B cell (primary cell): Measurements from ENCODE around the gene BMP5. TPM values are rescaled to one million over a fixed set of nuclear protein-coding genes. Genes with fewer than 3 reads are reported as not detected.

Experiments used
- ATAC-seq: fragments of 200-7000 bp; cut with Tn5 transposase; one replicate; pipeline ENCODE4 v1.10.0; 2021; ENCODE audit warnings: low read depth, mild to moderate bottlenecking, moderate number of reproducible peaks, moderate library complexity
- CTCF ChIA-PET: fragments of 350-600 bp; sonication (Branson Sonifier 250); formaldehyde crosslinking; loops from one replicate; lab custom pipeline; 2021; ENCODE audit warnings: antibody characterized with exemption, inconsistent platforms; lab: Charles Lee
- POLR2A ChIA-PET: fragments of 350-600 bp; sonication (Branson Sonifier 250); formaldehyde crosslinking; loops from one replicate; lab custom pipeline; 2021; ENCODE audit warnings: antibody characterized with exemption; lab: Charles Lee
- DNase-seq: peaks from one replicate; pipeline ENCODE4 v3.0.0; 2013
- H2AFZ ChIP-seq: 2 replicates; pipeline ENCODE4 v1.6.1; 2012; ENCODE audit warnings: mild to moderate bottlenecking, low read depth, low read length; ENCODE audit not compliant: insufficient read depth, poor library complexity, severe bottlenecking
- H3K27ac ChIP-seq, 2 donors: 1 replicate in 1 of 2; 2 replicates in 1 of 2; pipeline ENCODE4 v1.5.1; 2012 to 2013; ENCODE audit warnings: low read length in 2 of 2, mild to moderate bottlenecking in 2 of 2, moderate library complexity in 1 of 2
- H3K27me3 ChIP-seq, 4 experiments: fragments of 200-600 bp in 1 of 4; sonication (generic) in 1 of 4; replicated peaks in 1 of 4; 1 replicate in 2 of 4; 2 replicates in 2 of 4; pipeline versions ENCODE4 v1.6.1 to v1.7.0; 2013 to 2016; ENCODE audit warnings: low read length in 3 of 4, mild to moderate bottlenecking in 2 of 4, mixed read lengths in 1 of 4, moderate library complexity in 1 of 4; ENCODE audit not compliant: insufficient read depth in 4 of 4, control insufficient read depth in 3 of 4; ENCODE audit errors: control extremely low read depth in 1 of 4
- H3K36me3 ChIP-seq, 2 experiments: replicated peaks in 1 of 2; 1 replicate in 1 of 2; 2 replicates in 1 of 2; pipeline versions ENCODE4 v1.6.1 to v1.7.1; 2013; ENCODE audit warnings: low read length in 1 of 2; ENCODE audit not compliant: insufficient read depth in 2 of 2, control insufficient read depth in 1 of 2; ENCODE audit errors: control extremely low read depth in 1 of 2, extremely low read depth in 1 of 2
- H3K4me1 ChIP-seq, 2 donors: fragments of 200-600 bp in 1 of 2; sonication (generic) in 1 of 2; 1 replicate in 1 of 2; 2 replicates in 1 of 2; pipeline versions ENCODE4 v1.5.1 to v1.6.1; 2013 to 2017; ENCODE audit warnings: low read length in 2 of 2; ENCODE audit not compliant: control insufficient read depth in 2 of 2, insufficient read depth in 2 of 2
- H3K4me2 ChIP-seq: replicated peaks from 2 replicates; pipeline ENCODE3; 2012; ENCODE audit warnings: mild to moderate bottlenecking, low read depth, low read length; ENCODE audit not compliant: poor library complexity, severe bottlenecking
- H3K4me3 ChIP-seq, 5 experiments: fragments of 200-600 bp in 1 of 5; sonication (generic) in 1 of 5; 1 replicate in 3 of 5; 2 replicates in 2 of 5; pipeline versions ENCODE4 v1.5.1 to v1.7.0; 2011 to 2016; ENCODE audit warnings: low read length in 4 of 5, mild to moderate bottlenecking in 4 of 5, low read depth in 2 of 5, control low read depth in 1 of 5, moderate library complexity in 1 of 5; ENCODE audit not compliant: insufficient read depth in 1 of 5; ENCODE audit errors: control extremely low read depth in 1 of 5, extremely low read depth in 1 of 5
- H3K79me2 ChIP-seq: fragments of 200-600 bp; sonication (generic); one replicate; pipeline ENCODE4 v1.6.0; 2016; ENCODE audit warnings: low read length; ENCODE audit not compliant: control insufficient read depth, insufficient read depth
- H3K9ac ChIP-seq: fragments of 200-600 bp; sonication (generic); 2 replicates; pipeline ENCODE4 v1.6.1; 2017; ENCODE audit warnings: mild to moderate bottlenecking, low read length, moderate library complexity
- H3K9me3 ChIP-seq, 3 donors: one replicate each; pipeline versions ENCODE4 v1.6.1 to v1.7.1; 2013; ENCODE audit warnings: low read length in 2 of 3; ENCODE audit not compliant: control insufficient read depth in 2 of 3, insufficient read depth in 1 of 3; ENCODE audit errors: control extremely low read depth in 1 of 3
- H4K20me1 ChIP-seq: 2 replicates; pipeline ENCODE4 v1.6.0; 2012; ENCODE audit warnings: mild to moderate bottlenecking, low read length; ENCODE audit not compliant: insufficient read depth, control insufficient read depth, poor library complexity, severe bottlenecking
- H3K27ac Mint-ChIP-seq: one replicate; pipeline ENCODE4 v1.8.0; 2021; ENCODE audit warnings: mixed read lengths
- H3K27me3 Mint-ChIP-seq: one replicate; pipeline ENCODE4 v1.8.0; 2021; ENCODE audit warnings: mixed read lengths
- H3K4me1 Mint-ChIP-seq: one replicate; pipeline ENCODE4 v1.8.0; 2021; ENCODE audit warnings: mixed read lengths
- H3K4me3 Mint-ChIP-seq: one replicate; pipeline ENCODE4 v1.8.0; 2021; ENCODE audit warnings: mixed read lengths
- H3K9me3 Mint-ChIP-seq: one replicate; pipeline ENCODE4 v1.8.0; 2022; ENCODE audit warnings: mixed read lengths; ENCODE audit not compliant: insufficient read depth
- CTCF ChIP-seq: fragments of 200-600 bp; IDR thresholded peaks from one replicate; pipeline ENCODE4 v1.8.0; 2022; ENCODE audit warnings: antibody characterized with exemption, mild to moderate bottlenecking
- EZH2 ChIP-seq: IDR thresholded peaks from 2 replicates; pipeline ENCODE4 v1.6.1; 2012; ENCODE audit warnings: borderline replicate concordance, low read depth, mild to moderate bottlenecking, moderate library complexity, low read length; ENCODE audit not compliant: insufficient read depth, poor library complexity, severe bottlenecking
- WGBS: methylation state at CpG from one replicate; pipeline ENCODE4 v1.1.5; 2013; ENCODE audit warnings: missing lambda C conversion rate; ENCODE audit not compliant: insufficient coverage; 5-methylcytosine and 5-hydroxymethylcytosine counted together
- intact Hi-C: fragments of 100-400 bp; cut with micrococcal nuclease; formaldehyde crosslinking; loops from one replicate; pipeline ENCODE4 v1.10.0; 2022
- polyA plus RNA-seq: library from polyadenylated mRNA; depleted of rRNA; stranded (reverse); fragments of >200 nt; gene quantifications from 2 replicates; pipeline ENCODE4 v1.2.3, GENCODE V29; 2012
- total RNA-seq, 2 donors: library from RNA; stranded (reverse); fragments of 120-200 nt in 1 of 2; gene quantifications; 1 replicate in 1 of 2; 2 replicates in 1 of 2; pipeline versions ENCODE4 v1.2.3 to v1.2.4, GENCODE V29; 2013 to 2022

Gene BMP5
- total and polyA plus RNA-seq, 2 donors (not counting 1 experiment from before 2014, with no cell fraction given): not detected

- no peaks in the 10 kb centered on the region for H3K9me3 Mint-ChIP-seq
- Histone ChIP-seq H3K79me2 (no peaks in the 10 kb centered on the region), H3K4me3 (no peak overlapping the region), H4K20me1 (no peaks in the 10 kb centered on the region), H3K27ac (no peak overlapping the region), H3K36me3 (no peaks in the 10 kb centered on the region), H3K9ac (no peak overlapping the region), H3K4me2 (no peak overlapping the region), H2AFZ (no peak overlapping the region), H3K27me3 (no peaks in the 10 kb centered on the region), H3K9me3 (no peaks in the 10 kb centered on the region), H3K4me1 (no peaks in the 10 kb centered on the region)
- H3K27ac Mint-ChIP-seq: no peak overlapping the region
- TF ChIP-seq EZH2 (no peak), CTCF (no peak)
- no peaks in the 10 kb centered on the region for H3K27me3 Mint-ChIP-seq
- DNase-seq: no peak
- H3K4me3 Mint-ChIP-seq: no peak overlapping the region
- CTCF ChIA-PET: no interaction called here
- WGBS: 88% methylated on average over 6 of the region's 6 CpGs
- POLR2A ChIA-PET: no interaction called here
- no peak for ATAC-seq
- intact Hi-C loops: no loop called here
- no peaks in the 10 kb centered on the region for H3K4me1 Mint-ChIP-seq
These were observed 1.1 kb downstream of the BMP5 start for GRCh38 chr6:55874316-55874715.

- Histone ChIP-seq H2AFZ (no peak overlapping the region), H3K4me3 (no peak overlapping the region), H3K9me3 (no peaks in the 10 kb centered on the region), H3K27ac (no peak overlapping the region), H3K79me2 (no peaks in the 10 kb centered on the region), H3K4me1 (no peaks in the 10 kb centered on the region), H4K20me1 (no peaks in the 10 kb centered on the region), H3K36me3 (no peaks in the 10 kb centered on the region), H3K9ac (no peak overlapping the region), H3K27me3 (no peaks in the 10 kb centered on the region), H3K4me2 (no peak overlapping the region)
- no peaks in the 10 kb centered on the region for H3K27me3 Mint-ChIP-seq
- DNase-seq (no peak), ATAC-seq (no peak)
- ChIA-PET CTCF (no interaction called here), POLR2A (no interaction called here)
- no CpG with 5 or more reads among the region's 3 CpGs for WGBS
- H3K4me3 Mint-ChIP-seq: no peak overlapping the region
- no peak for TF ChIP-seq CTCF
- no peak for TF ChIP-seq EZH2
- no peaks in the 10 kb centered on the region for H3K4me1 Mint-ChIP-seq
- H3K9me3 Mint-ChIP-seq: no peaks in the 10 kb centered on the region
- H3K27ac Mint-ChIP-seq: no peak overlapping the region
- intact Hi-C loops: no loop called here
These were observed 2.5 kb downstream of the BMP5 start for GRCh38 chr6:55872866-55873265.
